ENCODE results near the gene PLA2G4C. TPM values are rescaled to one million over a fixed set of nuclear protein-coding genes. Genes with fewer than 3 reads are reported as not detected.
"Not testable (repeated sequence)": the region's sequence is repeated elsewhere in the genome, so short reads cannot be mapped to it uniquely, and the experiment has no call there.

Gene PLA2G4C
- total RNA-seq, 2 donors from 2014 or later: 13.7 to 23.9 TPM

DNA sequence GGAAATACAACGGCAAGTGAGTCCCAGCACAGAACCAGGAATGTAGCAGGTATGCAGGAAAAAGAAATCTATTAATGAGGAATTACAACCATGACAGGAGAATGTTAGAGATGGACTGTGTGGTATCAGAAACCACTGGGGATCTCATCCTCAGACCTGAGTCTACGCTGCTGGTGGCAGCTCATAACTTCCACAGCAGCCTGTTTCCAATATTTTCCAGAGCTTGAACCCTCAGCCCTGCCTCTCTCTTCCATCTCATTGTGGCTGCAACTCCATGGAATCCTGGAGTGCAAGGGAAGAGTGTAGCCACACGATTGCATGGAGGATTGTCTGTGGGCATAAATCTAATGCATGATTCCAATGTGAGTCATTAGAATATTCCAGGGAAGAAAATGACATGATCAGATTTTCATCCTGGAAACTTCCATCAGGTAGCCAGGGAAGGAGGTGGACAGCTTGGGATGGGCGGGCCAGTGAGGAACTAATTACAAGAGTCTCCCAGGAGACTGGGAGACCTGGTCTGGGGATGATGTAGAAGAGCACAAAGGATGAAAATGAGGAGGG, 14.9 kb downstream of the PLA2G4C start:
- Mint-ChIP-seq H3K27ac (no peak overlapping the region), H3K4me1 (ENCODE audit: low read depth) (peaks cover 25% of the 10 kb centered on the region), H3K9me3 (peaks cover 10 to 13% of the 10 kb centered on the region in 2 donors), H3K36me3 (ENCODE audit: insufficient read depth in 2 of 2) (peaks cover 14 to 22% of the 10 kb centered on the region in 2 donors), H3K27me3 (ENCODE audit: low read depth) (peaks cover 7% of the 10 kb centered on the region), H3K4me3 (no peak overlapping the region)
- ATAC-seq (replicated peaks in 1 of 2): no peak
- DNase-seq: no peak

DNA sequence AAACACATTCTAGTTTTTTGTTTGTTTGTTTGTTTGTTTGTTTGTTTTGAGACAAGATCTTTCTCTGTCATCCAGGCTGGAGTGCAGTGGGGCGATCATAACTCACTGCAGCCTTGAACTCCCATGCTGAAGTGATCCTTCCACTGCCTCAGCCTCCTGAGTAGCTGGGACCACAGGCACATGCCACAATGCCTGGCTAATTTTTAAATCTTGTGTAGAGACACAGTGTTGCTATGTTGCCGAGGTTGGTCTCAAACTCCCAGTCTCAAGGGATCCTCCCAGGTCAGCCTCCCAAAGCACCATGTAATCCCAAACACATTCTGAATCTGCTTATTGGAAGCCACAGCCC, 15.8 kb downstream of the PLA2G4C start:
- peaks cover 25% of the 10 kb centered on the region for H3K4me1 Mint-ChIP-seq (ENCODE audit: low read depth)
- peak overlapping the region; percentile 52 for H3K27ac Mint-ChIP-seq
- DNase-seq: no peak
- peaks cover 7% of the 10 kb centered on the region for H3K27me3 Mint-ChIP-seq (ENCODE audit: low read depth)
- peaks cover 10 to 13% of the 10 kb centered on the region in 2 donors for H3K9me3 Mint-ChIP-seq
- H3K36me3 Mint-ChIP-seq (ENCODE audit: insufficient read depth in 2 of 2): peaks cover 14 to 22% of the 10 kb centered on the region in 2 donors
- peak; percentile 37 to 52 for ATAC-seq (replicated peaks in 1 of 2)
- no peak overlapping the region for H3K4me3 Mint-ChIP-seq

DNA sequence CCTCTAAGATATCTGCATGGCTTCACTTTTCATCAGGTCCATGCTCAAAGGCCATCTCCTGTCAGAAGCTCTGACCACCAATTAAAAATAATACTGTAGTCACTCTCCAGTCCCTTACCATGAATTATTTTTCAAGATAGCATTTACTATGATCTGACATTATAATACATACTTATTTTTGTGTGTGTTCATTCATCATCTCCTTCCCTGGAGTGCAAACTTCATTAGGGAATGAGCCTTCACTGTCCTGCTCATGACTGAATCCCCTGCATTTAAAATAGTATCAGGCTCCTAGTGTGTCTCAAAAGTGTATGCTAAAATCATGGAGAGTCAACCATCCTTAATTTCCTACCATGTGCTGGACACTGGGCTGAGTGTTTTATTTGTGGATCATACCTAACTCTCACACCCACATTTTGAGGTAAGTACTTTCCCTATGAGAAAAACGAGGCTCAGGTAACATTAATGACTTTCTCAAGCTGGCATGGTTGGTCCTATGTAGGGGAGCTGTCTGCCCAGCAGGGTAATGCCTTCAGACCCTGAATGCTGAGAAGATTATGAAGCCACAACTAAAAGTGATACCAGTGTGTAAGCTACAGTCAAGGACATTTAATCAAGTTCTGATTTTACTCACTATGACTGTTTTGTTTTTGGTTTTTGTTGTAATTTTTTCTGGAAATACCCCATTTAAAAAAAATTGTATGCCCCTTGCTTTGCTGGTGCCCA, 16.3 kb downstream of the PLA2G4C start:
- no peak for DNase-seq
- Mint-ChIP-seq H3K9me3 (peaks cover 10 to 13% of the 10 kb centered on the region in 2 donors), H3K27me3 (ENCODE audit: low read depth) (peaks cover 7% of the 10 kb centered on the region), H3K4me1 (ENCODE audit: low read depth) (peaks cover 25% of the 10 kb centered on the region), H3K4me3 (peak overlapping the region in 1 of 2 donors; percentile 34), H3K27ac (peak overlapping the region; percentile 52), H3K36me3 (ENCODE audit: insufficient read depth in 2 of 2) (peaks cover 14 to 22% of the 10 kb centered on the region in 2 donors)
- ATAC-seq (replicated peaks in 1 of 2): peak; percentile 83 to 88

DNA sequence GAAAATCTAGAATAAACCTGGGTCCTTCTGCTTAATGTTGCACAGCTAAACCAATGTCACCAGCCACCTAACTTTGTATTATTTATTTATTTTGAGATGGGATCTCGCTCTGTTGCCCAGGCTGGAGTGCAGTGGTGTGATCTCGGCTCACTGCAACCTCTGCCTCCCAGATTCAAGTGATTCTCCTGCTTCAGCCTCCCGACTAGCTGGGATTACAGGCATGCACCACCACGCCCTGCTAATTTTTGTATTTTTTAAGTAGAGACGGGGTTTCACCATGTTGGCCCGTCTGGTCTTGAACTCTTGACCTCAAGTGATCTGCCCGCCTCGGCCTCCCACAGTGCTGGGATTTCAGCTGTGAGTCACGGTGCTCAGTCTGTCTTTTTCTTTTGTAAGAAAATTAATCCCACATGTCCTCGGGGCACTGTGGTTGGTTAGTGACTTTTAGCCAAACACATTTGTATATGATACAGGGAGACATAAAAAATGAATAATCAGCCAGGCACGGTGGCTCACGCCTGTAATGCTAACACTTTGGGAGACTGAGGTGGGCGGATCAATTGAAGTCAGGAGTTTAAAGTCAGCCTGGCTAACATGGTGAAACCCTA, 19.4 kb downstream of the PLA2G4C start:
- Mint-ChIP-seq H3K27me3 (ENCODE audit: low read depth) (peaks cover 20% of the 10 kb centered on the region), H3K9me3 (peaks cover 10 to 13% of the 10 kb centered on the region in 2 donors), H3K36me3 (ENCODE audit: insufficient read depth in 2 of 2) (peaks cover 14 to 16% of the 10 kb centered on the region in 2 donors), H3K4me1 (ENCODE audit: low read depth) (peaks cover 25% of the 10 kb centered on the region)
- H3K4me3 Mint-ChIP-seq; ATAC-seq (replicated peaks in 1 of 2); DNase-seq; H3K27ac Mint-ChIP-seq: not testable (repeated sequence)

DNA sequence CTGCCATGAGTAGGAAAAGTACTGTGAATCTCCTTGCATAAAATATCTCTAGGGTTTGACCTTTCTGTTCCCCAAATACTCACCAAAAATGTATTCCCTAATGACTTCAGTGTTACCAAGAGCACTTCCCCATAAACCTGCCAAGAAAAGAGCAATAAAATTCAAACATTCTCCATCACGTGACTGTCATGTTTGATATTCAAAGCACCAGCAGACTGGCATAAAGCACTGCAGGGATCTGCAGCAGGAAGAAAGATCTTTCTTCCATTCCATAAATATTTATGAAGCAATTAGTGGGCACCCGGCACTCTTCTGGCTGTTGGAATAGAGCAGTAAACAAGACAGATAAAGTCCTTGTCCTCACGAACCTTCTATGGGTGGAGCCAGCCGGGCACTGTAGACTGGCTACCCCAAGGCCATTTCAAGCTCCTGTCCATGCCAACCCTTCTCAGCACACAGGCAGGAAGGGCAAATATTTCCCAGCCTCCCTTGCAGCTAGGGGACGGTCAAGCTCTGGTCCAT, 20.3 kb downstream of the PLA2G4C start:
- peaks cover 19% of the 10 kb centered on the region for H3K4me1 Mint-ChIP-seq (ENCODE audit: low read depth)
- H3K27me3 Mint-ChIP-seq (ENCODE audit: low read depth): peaks cover 13% of the 10 kb centered on the region
- ATAC-seq (replicated peaks in 1 of 2) (no peak), DNase-seq (no peak)
- no peak overlapping the region for H3K4me3 Mint-ChIP-seq
- H3K9me3 Mint-ChIP-seq: peaks cover 10 to 13% of the 10 kb centered on the region in 2 donors
- peaks cover 14 to 16% of the 10 kb centered on the region in 2 donors for H3K36me3 Mint-ChIP-seq (ENCODE audit: insufficient read depth in 2 of 2)
- H3K27ac Mint-ChIP-seq: no peak overlapping the region

DNA sequence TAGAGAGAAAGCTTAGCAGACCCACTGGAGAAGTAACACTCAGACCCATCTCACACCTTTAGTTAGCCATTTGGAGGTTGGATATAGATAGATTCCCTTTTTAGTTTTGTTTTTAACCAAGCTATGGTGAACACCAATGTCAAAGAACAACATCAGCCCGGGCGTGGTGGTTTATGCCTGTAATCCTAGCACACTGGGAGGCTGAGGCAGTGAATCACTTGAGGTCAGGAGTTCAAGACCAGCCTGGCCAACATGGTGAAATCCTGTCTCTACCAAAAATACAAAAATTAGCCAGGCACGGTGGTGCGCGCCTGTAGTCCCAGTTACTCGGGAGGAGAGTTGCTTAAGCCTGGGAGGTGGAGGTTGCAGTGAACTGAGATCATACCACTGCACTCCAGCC, 21.6 kb downstream of the PLA2G4C start:
- not testable (repeated sequence) for H3K4me1 Mint-ChIP-seq (ENCODE audit: low read depth); H3K27ac Mint-ChIP-seq; H3K9me3 Mint-ChIP-seq; ATAC-seq (replicated peaks in 1 of 2); DNase-seq; H3K4me3 Mint-ChIP-seq
- H3K36me3 Mint-ChIP-seq (ENCODE audit: insufficient read depth in 2 of 2): peaks cover 7 to 11% of the 10 kb centered on the region in 2 donors
- peaks cover 13% of the 10 kb centered on the region for H3K27me3 Mint-ChIP-seq (ENCODE audit: low read depth)

DNA sequence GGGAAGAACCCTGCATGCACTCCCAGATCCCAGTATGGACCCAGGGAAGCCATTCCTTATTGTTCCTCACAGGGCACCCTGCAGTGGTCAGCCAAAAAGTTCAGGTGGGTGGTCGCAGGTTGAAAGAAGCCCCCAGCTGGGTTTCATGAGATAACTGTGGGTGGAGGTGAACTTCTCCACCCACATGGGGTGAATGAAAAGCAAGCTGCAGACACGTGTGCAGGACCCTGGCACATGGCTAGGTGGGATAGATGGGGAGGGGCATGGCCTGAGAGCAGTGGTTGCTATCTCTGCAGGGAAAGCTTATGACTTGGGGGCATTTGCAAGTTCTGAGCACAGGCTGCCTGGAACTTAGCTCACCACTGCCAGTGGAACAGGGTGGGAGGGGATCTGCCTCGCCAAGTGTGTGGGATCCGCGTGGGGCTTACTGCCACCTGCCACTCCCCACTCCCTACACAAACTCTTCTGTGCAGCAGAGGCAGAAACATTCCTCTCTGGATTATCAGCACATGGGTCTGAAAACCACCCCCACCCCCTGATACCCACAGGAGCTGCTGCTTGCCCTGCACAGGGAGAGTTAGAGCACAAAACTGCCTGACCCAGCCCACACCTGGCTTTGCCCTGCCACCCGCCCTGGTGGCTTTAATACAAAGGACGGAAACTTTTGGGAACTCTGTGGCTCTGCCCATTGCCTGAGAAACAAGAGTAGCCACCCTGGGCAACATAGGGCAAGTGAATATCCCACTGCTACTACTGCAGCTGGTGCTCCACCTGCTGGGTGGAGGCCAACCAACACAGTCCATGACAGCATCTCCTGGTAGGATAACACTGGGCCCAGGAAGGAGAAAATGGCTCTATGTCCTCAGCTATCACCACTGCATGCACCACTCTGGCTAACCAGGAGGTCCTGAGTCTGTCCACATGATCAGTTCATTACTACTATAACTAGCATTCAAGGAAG, 24.4 kb downstream of the PLA2G4C start:
- DNase-seq (no peak), ATAC-seq (replicated peaks in 1 of 2) (no peak)
- Mint-ChIP-seq H3K4me1 (ENCODE audit: low read depth) (no peaks in the 10 kb centered on the region), H3K36me3 (ENCODE audit: insufficient read depth in 2 of 2) (no peaks in the 10 kb centered on the region), H3K9me3 (no peaks in the 10 kb centered on the region), H3K27me3 (ENCODE audit: low read depth) (peaks cover 13% of the 10 kb centered on the region), H3K4me3 (no peak overlapping the region), H3K27ac (no peak overlapping the region)

DNA sequence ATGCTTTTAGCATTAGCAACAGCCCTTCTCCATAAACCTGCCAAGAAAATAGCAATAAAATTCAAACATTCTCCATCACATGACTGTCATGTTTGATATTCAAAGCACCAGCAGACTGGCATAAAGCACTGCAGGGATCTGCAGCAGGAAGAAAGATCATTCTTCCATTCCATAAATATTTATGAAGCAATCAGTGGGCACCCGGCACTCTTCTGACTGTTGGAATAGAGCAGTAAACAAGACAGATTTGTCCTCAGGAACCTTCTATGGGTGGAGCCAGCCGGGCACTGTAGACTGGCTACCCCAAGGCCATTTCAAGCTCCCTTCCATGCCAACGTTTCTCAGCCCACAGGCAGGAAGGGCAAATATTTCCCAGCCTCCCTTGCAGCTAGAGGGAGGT, 25.5 kb downstream of the PLA2G4C start:
- Mint-ChIP-seq H3K9me3 (no peaks in the 10 kb centered on the region), H3K27me3 (ENCODE audit: low read depth) (peaks cover 17% of the 10 kb centered on the region), H3K27ac (no peak overlapping the region), H3K4me1 (ENCODE audit: low read depth) (no peaks in the 10 kb centered on the region), H3K4me3 (no peak overlapping the region), H3K36me3 (ENCODE audit: insufficient read depth in 2 of 2) (no peaks in the 10 kb centered on the region)
- ATAC-seq (replicated peaks in 1 of 2): no peak
- no peak for DNase-seq

DNA sequence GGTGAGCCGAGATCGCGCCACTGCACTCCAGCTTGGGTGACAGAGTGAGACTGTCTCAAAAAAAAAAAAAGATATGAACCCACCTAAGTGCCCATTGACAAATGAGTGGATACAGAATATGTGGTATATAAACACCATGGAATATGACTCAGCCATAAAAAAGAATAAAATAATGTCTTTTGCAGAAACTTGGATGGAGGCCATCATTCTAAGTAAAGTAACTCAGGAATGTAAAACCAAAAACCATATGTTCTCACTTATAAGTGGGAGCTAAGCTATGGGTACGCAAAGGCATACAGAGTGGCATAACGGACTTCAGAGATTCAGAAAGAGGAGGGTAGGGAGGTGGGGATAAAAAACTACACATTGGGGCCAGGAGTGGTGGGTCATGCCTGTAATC, 29.5 kb downstream of the PLA2G4C start:
- Mint-ChIP-seq H3K27me3 (ENCODE audit: low read depth) (peaks cover 25% of the 10 kb centered on the region), H3K27ac (no peak overlapping the region), H3K4me1 (ENCODE audit: low read depth) (no peaks in the 10 kb centered on the region), H3K36me3 (ENCODE audit: insufficient read depth in 2 of 2) (no peaks in the 10 kb centered on the region), H3K9me3 (no peaks in the 10 kb centered on the region), H3K4me3 (no peak overlapping the region)
- ATAC-seq (replicated peaks in 1 of 2) (no peak), DNase-seq (no peak)

DNA sequence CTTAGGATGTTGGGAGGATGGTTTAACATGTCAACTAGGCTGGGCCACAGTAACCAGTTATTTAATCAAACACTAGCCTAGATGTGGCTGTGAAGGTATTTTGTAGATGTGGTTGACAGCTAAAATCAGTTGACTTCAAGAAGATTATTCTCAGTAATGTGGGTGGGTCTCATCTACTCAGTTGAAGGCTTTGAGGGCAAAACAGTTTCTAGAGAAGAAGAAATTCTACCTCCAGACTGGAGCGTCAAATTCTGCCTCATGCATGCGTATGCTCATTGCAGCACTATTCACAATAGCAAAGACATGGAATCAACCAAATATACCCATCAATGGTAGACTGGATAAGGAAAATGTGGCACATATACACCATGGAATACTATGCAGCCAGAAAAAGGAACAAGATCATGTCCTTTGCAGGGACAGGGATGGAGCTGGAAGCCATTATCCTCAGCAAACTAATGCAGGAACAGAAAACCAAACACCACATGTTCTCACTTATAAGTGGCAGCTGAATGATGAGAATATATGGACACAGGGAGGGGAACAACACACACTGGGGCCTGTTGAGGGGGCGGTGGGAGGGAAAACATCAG, 40.3 kb downstream of the PLA2G4C start:
- not testable (repeated sequence) for H3K27ac Mint-ChIP-seq

DNA sequence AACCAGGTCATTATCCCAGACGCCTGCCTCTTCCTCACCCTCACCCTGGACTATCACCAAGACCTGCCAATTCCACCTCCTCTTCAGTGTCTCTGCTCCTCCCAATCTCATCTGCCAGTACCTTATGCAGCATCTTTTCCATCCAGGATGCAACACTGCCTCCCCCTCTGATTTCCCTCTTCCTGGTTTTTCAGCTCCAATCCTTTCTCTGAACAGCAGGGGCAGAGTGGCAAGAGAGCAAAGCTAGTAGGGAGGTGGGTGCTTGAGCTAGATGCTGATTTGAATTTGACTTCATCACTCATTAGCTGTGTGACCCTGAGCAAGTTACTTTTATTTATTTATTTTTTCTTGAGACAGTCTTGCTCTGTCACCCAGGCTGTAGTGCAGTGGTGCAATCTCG, 41.2 kb downstream of the PLA2G4C start:
- no peak overlapping the region for H3K4me3 Mint-ChIP-seq
- no peaks in the 10 kb centered on the region for H3K4me1 Mint-ChIP-seq (ENCODE audit: low read depth)
- no peaks in the 10 kb centered on the region for H3K36me3 Mint-ChIP-seq (ENCODE audit: insufficient read depth in 2 of 2)
- no peaks in the 10 kb centered on the region for H3K9me3 Mint-ChIP-seq
- no peaks in the 10 kb centered on the region for H3K27me3 Mint-ChIP-seq (ENCODE audit: low read depth)
- DNase-seq: no peak
- no peak for ATAC-seq (replicated peaks in 1 of 2)
- H3K27ac Mint-ChIP-seq: no peak overlapping the region

More for the DNA sequence above, 40.3 kb downstream of the PLA2G4C start:
- H3K4me3 Mint-ChIP-seq; H3K4me1 Mint-ChIP-seq (ENCODE audit: low read depth); H3K9me3 Mint-ChIP-seq; H3K27me3 Mint-ChIP-seq (ENCODE audit: low read depth); DNase-seq; H3K36me3 Mint-ChIP-seq (ENCODE audit: insufficient read depth in 2 of 2); ATAC-seq (replicated peaks in 1 of 2): not testable (repeated sequence)

DNA sequence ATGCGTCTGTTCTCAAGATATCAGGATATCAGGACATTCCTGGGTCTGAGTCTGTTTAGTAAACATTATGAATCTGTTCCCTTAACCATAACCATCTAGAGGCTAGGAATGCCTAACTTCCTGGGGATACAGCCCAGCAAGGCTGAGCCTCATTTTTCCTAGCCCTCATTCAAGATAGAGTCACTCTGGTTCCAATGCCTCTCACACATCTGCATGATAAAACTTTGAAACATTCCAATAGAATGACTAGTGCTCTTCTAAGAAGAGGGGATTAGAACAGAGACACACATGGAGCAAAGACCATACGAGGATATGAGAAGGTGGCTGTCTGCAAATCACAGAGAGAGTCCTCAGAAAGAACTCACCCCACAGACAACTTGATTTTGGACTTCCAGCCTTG, 46.1 kb downstream of the PLA2G4C start:
- no peak overlapping the region for H3K27ac Mint-ChIP-seq
- no peak overlapping the region for H3K4me3 Mint-ChIP-seq
- peaks cover 17% of the 10 kb centered on the region for H3K27me3 Mint-ChIP-seq (ENCODE audit: low read depth)
- DNase-seq: no peak
- H3K4me1 Mint-ChIP-seq (ENCODE audit: low read depth): no peaks in the 10 kb centered on the region
- peaks cover 0 to 1% of the 10 kb centered on the region in 2 donors for H3K36me3 Mint-ChIP-seq (ENCODE audit: insufficient read depth in 2 of 2)
- ATAC-seq (replicated peaks in 1 of 2): no peak
- H3K9me3 Mint-ChIP-seq: no peaks in the 10 kb centered on the region
